NCI-H146 treated with DMSO at 0.1 percent for 48 hours (cell line): Measurements from ENCODE around the gene PPP1CA.
A peak's percentile ranks its signal among the peaks of the same experiment; 100 is the strongest.

ENCODE experiments used
- DNase-seq: peaks from one replicate; lab custom pipeline; 2025; ENCODE audit not compliant: unreplicated experiment; lab: John Stamatoyannopoulos, UW

Gene PPP1CA

GRCh38 chr11:67370351-67371076 is 31.1 kb downstream of the PPP1CA start:
- peak; percentile 13 for DNase-seq

- DNase-seq, result no peak
Observed at GRCh38 chr11:67369801-67370284, 31.8 kb downstream of the PPP1CA start.

GRCh38 chr11:67369275-67369674 is 32.4 kb downstream of the PPP1CA start:
- DNase-seq, result no peak

GRCh38 chr11:67368621-67369020 is 33.0 kb downstream of the PPP1CA start:
- no peak for DNase-seq

- no peak for DNase-seq
Observed at GRCh38 chr11:67367761-67368227, 33.9 kb downstream of the PPP1CA start.

- no peak for DNase-seq
Observed at GRCh38 chr11:67366961-67367760, 34.5 kb downstream of the PPP1CA start.

- DNase-seq, result no peak
Observed at GRCh38 chr11:67366546-67366945, 35.1 kb downstream of the PPP1CA start.

GRCh38 chr11:67365736-67366444 is 35.8 kb downstream of the PPP1CA start:
- DNase-seq, result no peak

- DNase-seq, result no peak
Observed at GRCh38 chr11:67364783-67365722, 36.6 kb downstream of the PPP1CA start.

GRCh38 chr11:67364169-67364568 is 37.5 kb downstream of the PPP1CA start:
- no peak for DNase-seq

- DNase-seq, result no peak
Observed at GRCh38 chr11:67357831-67358670, 43.6 kb downstream of the PPP1CA start.

GRCh38 chr11:67356864-67357561 is 44.6 kb downstream of the PPP1CA start:
- DNase-seq, result peak; percentile 68

- no peak for DNase-seq
Observed at GRCh38 chr11:67356387-67356863, 45.2 kb downstream of the PPP1CA start.

- DNase-seq, result no peak
Observed at GRCh38 chr11:67355794-67356386, 45.8 kb downstream of the PPP1CA start.

GRCh38 chr11:67355023-67355793 is 46.5 kb downstream of the PPP1CA start:
- DNase-seq, result no peak

- no peak for DNase-seq
Observed at GRCh38 chr11:67354075-67355022, 47.3 kb downstream of the PPP1CA start.
